Limb (tissue), 2 donors: Measurements from ENCODE around the gene MYPN.
A peak's percentile ranks its signal among the peaks of the same experiment; 100 is the strongest.
"Not testable (repeated sequence)": the region's sequence is repeated elsewhere in the genome, so short reads cannot be mapped to it uniquely, and the experiment has no call there.

Experiments used
- DNase-seq, 2 donors: peaks; one replicate each; pipeline ENCODE4 v3.0.0-alpha.2; 2016; ENCODE audit errors: extremely low spot score in 2 of 2

MYPN gene

GRCh38 chr10:68109331-68109730 is at the start of gene MYPN:
Gene MYPN (plus strand): TSS chr10:68109488. CDS start chr10:68121439, 11,951 bp downstream.
- no peak for DNase-seq

- DNase-seq, result no peak
These were observed 42.3 kb upstream of the MYPN start for GRCh38 chr10:68067029-68067428.

- no peak for DNase-seq
These were observed 41.8 kb upstream of the MYPN start for GRCh38 chr10:68067508-68067907.

- DNase-seq, result no peak
These were observed 35.7 kb upstream of the MYPN start for GRCh38 chr10:68073631-68074030.

- no peak for DNase-seq
These were observed 35.1 kb upstream of the MYPN start for GRCh38 chr10:68074031-68074774.

GRCh38 chr10:68074775-68075549 is 34.3 kb upstream of the MYPN start, which contains the start of gene HERC4:
Gene HERC4 (minus strand): TSS chr10:68075283. CDS start chr10:68073108, 2,175 bp downstream.
- peak; percentile 96 to 98 for DNase-seq

DNA sequence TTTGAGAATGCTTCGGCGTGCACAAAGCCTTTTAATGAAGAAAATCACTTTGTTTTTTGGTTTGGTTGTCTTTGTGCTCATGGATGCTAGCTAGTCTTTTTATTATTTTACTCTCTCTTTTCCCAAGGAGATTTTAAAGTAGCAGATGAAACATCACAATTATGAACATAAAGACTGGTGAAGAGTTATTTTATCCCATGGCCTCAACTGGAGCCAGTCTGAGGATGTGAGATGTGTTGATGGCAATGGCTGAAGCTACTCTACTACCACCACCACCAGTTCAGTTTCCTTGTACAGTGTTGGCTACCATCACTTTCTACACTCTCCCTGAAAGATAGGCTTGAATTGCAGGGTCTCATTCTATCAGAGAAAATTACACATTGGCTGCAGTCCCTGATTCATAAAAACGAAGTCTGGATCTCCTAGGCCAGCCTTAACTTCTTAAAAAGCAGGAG is 33.7 kb upstream of the MYPN start:
- DNase-seq, result no peak

- not testable (repeated sequence) for DNase-seq
These were observed 33.2 kb upstream of the MYPN start for GRCh38 chr10:68076081-68076480.

- DNase-seq, result no peak
These were observed 32.3 kb upstream of the MYPN start for GRCh38 chr10:68077026-68077425.

GRCh38 chr10:68079434-68079833 is 29.9 kb upstream of the MYPN start:
- DNase-seq, result no peak

- no peak for DNase-seq
These were observed 28.3 kb upstream of the MYPN start for GRCh38 chr10:68080853-68081431.

DNA sequence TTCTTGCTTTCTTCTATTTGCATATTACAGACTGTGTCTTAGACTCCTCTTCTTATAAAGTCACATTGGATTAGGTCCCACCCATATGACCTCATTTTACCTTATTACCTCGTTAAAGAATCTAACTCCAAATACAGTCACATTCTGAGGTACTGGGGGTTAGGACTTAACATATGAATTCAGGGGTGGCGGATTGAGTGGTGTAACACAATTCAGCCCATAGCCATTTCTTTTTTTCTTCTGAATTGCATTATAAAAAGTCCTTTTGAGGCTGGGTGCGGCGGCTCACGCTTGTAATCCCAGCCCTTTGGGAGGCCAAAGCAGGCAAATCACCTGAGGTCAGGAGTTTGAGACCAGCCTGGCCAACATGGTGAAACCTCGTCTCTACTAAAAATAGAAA is 27.4 kb upstream of the MYPN start:
- no peak for DNase-seq

- peak in 1 of 2 donors; percentile 51 for DNase-seq
These were observed 26.4 kb upstream of the MYPN start for GRCh38 chr10:68082872-68083271.

DNA sequence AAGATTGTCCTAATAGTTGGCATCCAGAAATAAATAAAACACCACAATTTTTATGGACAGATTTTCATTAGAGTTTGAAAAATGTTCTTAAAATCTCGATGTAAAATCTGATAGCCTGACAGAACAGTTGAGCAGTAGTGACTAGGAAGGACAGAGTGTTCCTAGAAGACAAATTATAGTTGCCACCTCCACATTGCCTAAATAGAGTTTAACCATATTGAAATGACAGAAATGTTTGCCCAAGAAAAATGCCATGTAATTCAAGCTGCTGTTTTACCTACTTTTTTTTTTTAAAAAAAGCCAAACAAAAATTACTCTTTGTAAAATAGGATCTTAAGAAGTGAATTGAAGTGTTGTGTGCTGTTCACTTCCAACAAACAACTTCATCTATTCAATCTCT is 25.3 kb upstream of the MYPN start:
- DNase-seq, result no peak

DNA sequence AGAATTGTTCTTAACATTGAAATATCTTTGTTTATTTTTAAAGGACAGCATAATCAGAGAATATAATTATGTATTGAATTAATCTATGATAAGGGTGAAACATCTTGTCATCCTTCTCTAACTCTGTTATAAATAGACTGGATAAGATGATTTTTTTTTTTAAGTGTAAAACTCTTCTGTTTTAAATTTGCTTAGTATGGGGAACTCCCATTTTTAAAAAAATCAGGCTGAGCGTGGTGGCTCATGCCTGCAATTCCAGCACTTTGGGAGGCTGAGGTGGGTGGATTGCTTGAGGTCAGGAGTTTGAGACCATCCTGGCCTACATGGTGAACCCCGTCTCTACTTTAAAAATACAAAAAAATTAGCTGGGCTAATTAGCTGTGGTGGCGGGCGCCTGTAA is 24.8 kb upstream of the MYPN start:
- DNase-seq, result no peak

DNA sequence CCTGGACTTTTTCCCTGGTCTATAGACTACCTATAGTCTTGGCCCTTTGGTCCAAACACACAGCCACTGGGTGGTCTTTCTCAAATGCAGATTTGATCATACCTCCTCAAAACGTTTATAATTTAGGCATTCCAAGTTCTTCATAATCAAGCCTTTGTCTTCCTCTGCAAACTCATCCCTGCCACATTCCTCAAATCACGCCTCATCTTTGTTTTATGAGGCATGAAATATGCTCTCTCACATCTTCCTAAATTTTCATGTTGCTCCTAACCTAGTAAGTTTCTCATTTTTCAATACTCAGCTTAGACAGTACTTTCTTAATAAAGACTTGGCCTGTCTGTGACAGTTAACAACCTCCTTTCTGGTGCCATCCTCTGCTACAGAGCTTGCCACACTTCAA is 23.3 kb upstream of the MYPN start:
- no peak for DNase-seq

- DNase-seq, result no peak
These were observed 22.2 kb upstream of the MYPN start for GRCh38 chr10:68086910-68087684.

DNA sequence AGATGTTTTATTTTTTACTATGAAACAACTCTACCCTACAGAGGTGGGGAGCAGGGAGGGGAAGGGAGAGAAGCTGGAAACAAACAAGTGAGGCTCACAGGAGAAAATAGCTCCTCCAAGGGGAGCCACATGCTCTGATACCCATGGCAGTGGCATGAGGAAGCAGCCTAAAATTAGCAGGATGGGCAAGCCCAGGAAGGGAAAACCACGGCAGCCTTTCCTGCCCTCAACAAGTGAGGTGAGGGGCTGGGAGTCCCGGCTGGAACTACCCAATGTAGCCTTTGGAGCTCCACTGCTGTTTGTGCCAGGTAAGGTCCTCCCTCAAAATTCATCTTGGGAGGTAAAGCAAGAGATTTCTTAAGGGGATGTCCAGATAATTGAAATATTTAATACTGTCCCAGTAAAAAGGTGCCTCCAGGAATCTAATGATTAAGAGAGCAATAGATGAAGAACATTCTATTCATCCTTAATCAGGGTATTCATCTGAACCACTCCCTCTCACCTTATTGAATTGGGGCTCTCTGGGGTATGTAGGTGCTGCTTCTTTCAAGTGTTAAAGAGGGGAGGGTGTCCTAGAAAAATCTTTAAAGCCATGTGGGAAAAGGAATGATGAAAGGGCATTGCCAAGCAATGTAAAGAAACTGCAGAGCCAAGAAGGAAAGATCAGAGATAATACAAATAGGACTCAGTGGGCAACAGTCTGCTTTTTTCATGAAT is 21.4 kb upstream of the MYPN start:
- no peak for DNase-seq

GRCh38 chr10:68088740-68089139 is 20.5 kb upstream of the MYPN start:
- DNase-seq, result no peak

DNA sequence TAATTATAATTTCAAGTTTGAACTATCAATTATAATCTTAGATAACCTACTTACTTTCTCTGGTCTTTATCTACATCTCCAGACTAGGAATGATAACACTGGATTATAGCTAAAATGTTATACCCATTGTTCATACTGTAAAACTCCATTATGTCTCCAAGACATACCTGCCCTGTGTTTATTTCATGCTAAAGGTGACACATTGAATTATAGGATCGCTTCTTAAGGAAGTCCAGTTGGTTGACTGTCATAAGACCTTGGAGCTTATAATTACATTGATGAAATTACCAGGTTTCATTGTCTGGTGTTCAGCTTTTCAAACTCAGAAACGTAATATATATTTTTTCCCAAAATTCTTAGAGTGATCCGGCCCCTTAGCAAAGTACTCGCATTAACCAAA is 18.7 kb upstream of the MYPN start:
- DNase-seq, result no peak

- no peak for DNase-seq
These were observed 16.8 kb upstream of the MYPN start for GRCh38 chr10:68092512-68092911.
